GM18868 (cell line): Measurements from ENCODE around the gene NHSL1.

ENCODE experiments used
- ATAC-seq: cut with Tn5 transposase; IDR thresholded peaks from one replicate; pipeline ENCODE4 v1.9.1; 2021; ENCODE audit warnings: mild to moderate bottlenecking, moderate library complexity; ENCODE audit not compliant: unreplicated experiment

Gene NHSL1

DNA sequence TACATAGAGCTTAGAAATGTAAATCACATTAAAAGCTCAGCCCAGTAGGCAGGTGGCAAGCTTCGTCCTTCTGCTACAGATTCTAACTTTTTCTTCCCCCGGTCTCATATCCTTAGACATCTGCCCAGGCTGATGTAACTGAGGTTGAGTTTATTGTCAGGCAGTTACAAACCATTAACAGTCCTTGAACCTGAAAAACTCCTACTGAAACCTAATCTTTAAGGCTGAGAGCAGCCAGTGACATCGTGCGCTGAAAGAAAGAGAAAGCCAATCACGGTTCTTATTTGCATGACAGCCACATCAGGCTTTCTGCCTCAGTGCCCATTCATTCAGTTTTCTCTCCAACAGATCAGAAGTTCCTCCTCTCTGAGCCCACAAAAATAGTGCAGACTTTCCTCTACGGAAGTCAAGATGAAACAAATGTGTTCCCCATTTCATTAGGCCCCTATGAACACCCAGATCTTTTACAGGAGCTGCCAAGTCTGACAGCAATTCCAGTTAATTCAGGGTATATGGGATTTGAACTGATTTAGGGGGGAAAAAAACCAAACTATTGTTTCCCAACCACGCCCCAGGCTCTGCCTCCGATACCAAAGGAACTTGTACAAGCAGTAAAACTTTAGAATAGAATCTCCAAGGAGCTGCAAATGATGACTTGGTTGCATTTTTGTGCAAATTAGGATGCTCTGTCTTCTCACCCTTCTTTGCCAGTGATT lies at the start of gene NHSL1:
Gene NHSL1, minus strand, starts transcription at position 192 of the 716 bp plus-strand sequence. CDS start 204 bp downstream, outside the sequence.
- peak; percentile 93 for ATAC-seq

DNA sequence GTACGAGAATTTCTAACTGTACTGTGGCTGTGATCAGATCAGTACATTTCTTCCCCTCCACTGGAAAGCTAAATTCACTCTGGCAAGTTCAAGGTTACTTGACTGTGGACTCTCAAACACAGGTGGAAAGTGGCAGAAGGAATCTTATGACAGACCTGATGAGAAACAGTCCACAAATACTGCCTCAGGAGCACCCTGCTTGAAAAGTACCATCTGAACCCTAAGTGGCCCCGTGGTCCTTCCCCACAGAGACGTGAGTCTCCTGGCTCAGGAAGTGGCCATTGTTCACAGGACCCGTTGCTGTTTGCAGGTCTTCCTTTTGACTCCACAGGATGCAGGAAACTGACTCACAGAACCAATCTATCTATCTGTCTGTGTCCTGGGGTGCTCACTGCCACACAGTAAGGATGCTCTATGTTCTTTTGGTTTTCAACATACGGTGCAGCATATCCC lies 47.5 kb upstream of the NHSL1 start:
- no peak for ATAC-seq

- no peak for ATAC-seq
These were observed 46.3 kb upstream of the NHSL1 start for GRCh38 chr6:138545621-138545980.

GRCh38 chr6:138544501-138544900 lies 45.2 kb upstream of the NHSL1 start:
- ATAC-seq: no peak

GRCh38 chr6:138543657-138544056 lies 44.4 kb upstream of the NHSL1 start:
- ATAC-seq: no peak

DNA sequence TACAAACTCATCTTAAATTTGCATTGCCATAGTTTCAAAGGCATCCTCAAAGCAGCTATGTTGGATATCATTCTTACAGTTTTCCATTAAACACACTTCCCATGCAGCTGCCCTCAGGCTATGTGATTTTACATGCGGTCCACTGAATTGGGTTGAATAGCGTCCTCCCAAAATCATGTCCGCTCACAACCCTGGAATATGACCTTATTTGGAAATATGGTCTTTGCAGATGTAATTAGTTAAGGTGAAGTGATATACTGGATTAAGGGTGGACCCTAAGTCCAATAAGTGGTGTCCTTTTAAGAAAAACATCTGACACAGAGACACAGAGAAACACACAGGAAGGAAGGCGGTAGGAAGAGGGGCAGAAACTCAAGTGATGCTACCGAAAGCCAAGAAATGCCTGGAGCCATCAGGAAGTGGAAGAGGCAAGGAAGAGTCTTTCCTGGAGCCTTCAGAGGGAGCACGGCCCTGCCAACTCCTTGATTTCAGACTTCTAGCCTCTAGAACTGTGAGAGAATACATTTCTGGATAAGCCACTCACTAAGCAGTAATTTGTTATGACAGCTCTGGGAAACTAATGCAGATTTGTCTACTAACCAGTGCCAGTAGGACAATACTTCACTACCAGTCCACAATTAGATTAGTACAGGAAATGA lies 42.7 kb upstream of the NHSL1 start:
- ATAC-seq: no peak

- no peak for ATAC-seq
These were observed 41.2 kb upstream of the NHSL1 start for GRCh38 chr6:138540468-138540867.

GRCh38 chr6:138539876-138540275 lies 40.6 kb upstream of the NHSL1 start:
- no peak for ATAC-seq

- no peak for ATAC-seq
These were observed 39.2 kb upstream of the NHSL1 start for GRCh38 chr6:138538390-138539031.

- ATAC-seq: no peak
These were observed 37.8 kb upstream of the NHSL1 start for GRCh38 chr6:138537106-138537505.

DNA sequence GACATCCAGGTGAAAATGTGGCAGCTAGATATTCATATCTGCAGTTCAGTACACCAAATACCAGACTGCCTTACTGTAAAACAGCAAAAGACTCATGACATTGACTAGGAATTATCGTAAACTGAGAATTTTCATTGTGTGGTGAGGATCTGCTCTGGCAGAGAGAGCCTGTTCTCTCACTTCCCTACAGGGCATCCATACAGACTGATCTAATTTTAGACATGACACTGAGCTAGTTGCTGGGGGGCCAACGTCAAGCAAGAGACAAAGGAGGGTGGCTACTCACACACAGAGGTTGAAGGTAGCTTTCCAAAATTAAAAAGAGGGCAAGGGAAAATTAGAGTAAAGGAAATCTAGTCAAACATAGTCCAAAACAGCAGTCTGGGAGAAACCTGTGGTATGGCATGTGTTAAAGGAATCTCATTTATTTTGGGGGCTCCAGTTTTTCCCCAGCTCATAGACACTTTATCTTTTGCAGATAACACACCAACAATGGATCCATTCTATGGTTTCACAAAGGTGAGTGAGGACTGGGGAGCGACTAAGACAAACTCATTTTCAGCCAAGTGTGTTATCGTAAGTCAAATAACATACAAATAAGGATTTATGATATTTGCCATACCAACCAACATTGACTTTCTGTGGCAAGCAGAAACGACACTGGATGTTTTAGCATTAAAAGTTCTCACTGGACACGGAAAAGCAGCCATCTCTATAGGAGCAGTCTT lies 36.6 kb upstream of the NHSL1 start:
- ATAC-seq: no peak

- no peak for ATAC-seq
These were observed 34.4 kb upstream of the NHSL1 start for GRCh38 chr6:138533667-138534066.

DNA sequence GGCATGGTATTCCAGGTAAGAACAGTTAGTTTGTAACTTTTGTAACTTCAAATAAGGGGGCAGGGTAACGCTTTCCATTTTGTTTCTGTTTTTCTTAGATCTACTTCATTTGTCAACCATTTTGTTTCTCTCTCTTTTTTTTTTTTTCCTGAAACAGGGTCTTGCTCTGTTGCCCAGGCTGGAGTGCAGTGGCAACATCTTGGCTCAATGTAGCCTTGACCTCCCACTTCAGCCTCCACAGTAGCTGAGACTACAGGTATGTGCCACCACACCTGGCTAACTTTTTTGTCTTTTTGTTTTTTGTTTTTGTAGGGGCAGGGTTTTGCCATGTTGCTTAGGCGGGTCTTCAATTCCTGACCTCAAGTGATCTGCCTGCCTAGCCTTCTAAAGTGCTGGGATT lies 32.1 kb upstream of the NHSL1 start:
- no peak for ATAC-seq

DNA sequence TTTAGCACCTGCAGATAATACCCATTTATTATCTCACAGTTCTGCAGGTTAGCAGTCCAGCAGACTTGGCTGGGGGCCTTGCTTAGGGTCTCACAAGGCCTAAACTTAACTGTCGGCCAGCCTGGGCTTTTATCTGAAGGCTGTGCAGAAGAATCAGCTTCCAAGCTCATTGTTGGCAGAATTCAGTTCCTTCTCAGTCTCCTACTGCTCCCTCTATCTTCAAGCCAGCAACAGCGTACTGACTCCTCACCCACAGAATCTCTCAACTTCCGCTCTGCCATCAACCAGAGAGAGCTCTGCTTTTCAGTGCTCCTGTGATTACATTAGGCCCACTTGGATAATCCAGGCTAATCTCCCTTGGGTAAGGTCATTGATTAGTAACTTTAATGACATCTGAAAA lies 30.2 kb upstream of the NHSL1 start:
- ATAC-seq: no peak

GRCh38 chr6:138528956-138529355 lies 29.7 kb upstream of the NHSL1 start:
- ATAC-seq: no peak

GRCh38 chr6:138528137-138528536 lies 28.8 kb upstream of the NHSL1 start:
- no peak for ATAC-seq

GRCh38 chr6:138527411-138528088 lies 28.3 kb upstream of the NHSL1 start:
- ATAC-seq: no peak

- ATAC-seq: no peak
These were observed 27.5 kb upstream of the NHSL1 start for GRCh38 chr6:138526822-138527235.

- no peak for ATAC-seq
These were observed 26.1 kb upstream of the NHSL1 start for GRCh38 chr6:138525355-138525754.

DNA sequence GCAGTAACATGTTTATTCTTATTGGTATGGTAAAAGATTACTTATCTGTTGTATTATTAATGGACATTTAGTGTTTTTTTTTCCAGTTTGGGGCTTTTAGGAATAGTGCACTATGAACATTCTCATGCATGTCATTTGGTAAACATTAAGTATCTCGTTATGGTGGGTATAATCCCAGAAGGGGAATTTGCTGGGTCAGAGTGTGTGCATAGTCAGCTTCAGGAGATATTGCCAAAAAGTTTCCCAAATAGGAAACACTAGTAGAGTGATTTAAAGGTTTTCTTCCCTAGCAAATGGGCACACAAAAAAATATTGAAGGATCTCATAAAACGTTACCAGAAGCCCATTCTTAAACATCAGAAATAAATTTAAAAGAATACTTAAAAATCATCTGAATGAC lies 25.2 kb upstream of the NHSL1 start:
- no peak for ATAC-seq
